Endothelial cell of umbilical vein (primary cell): Measurements from ENCODE around the gene CAPN8. TPM values are rescaled to one million over a fixed set of nuclear protein-coding genes. Genes with fewer than 3 reads are reported as not detected.

ENCODE experiments used
- BruUV-seq: library from RNA; stranded (reverse); fragments of 400-500 nt; replicated peaks from 2 replicates; lab custom pipeline; 2021; lab: Mats Ljungman, UMichigan
- CTCF ChIA-PET: fragments of 300-600, 350-600 bp; sonication (Branson Sonifier 250); formaldehyde crosslinking; loops from one replicate; lab custom pipeline; 2021; ENCODE audit warnings: antibody characterized with exemption, inconsistent platforms; lab: Charles Lee
- POLR2A ChIA-PET: fragments of 300-600, 350-600 bp; sonication (Branson Sonifier 250); formaldehyde crosslinking; loops from one replicate; lab custom pipeline; 2021; ENCODE audit warnings: antibody characterized with exemption, inconsistent platforms; lab: Charles Lee
- DNase-seq: peaks from one replicate; pipeline ENCODE4 v3.0.0-alpha.2; 2011; ENCODE audit warnings: low read depth, low spot score
- FAIRE-seq: peaks from 2 replicates; lab custom pipeline; 2011; peaks lifted over from hg19 to GRCh38; lab: Jason Lieb, UNC
- H2AFZ ChIP-seq: 2 replicates; pipeline ENCODE4 v1.6.0; 2012; ENCODE audit warnings: low read depth, low read length, control low read depth, inconsistent platforms
- H3K27ac ChIP-seq: 2 replicates; pipeline ENCODE4 v1.5.1; 2011; ENCODE audit warnings: low read depth, mild to moderate bottlenecking, control low read depth, low read length, moderate library complexity; ENCODE audit not compliant: insufficient read depth
- H3K27me3 ChIP-seq, 2 experiments: 2 replicates each; pipeline versions ENCODE4 v1.6.0 to v1.6.1; 2011; ENCODE audit warnings: low read length in 2 of 2, mixed read lengths in 1 of 2; ENCODE audit not compliant: control insufficient read depth in 2 of 2, insufficient read depth in 2 of 2
- H3K36me3 ChIP-seq, 2 experiments: 2 replicates in 1 of 2; 3 replicates in 1 of 2; pipeline ENCODE4 v1.5.1; 2011; ENCODE audit warnings: low read length in 2 of 2, mild to moderate bottlenecking in 1 of 2, moderate library complexity in 1 of 2; ENCODE audit not compliant: control insufficient read depth in 2 of 2, insufficient read depth in 2 of 2; ENCODE audit errors: extremely low read depth in 1 of 2
- H3K4me1 ChIP-seq: 3 replicates; pipeline ENCODE4 v1.5.1; 2011; ENCODE audit warnings: mild to moderate bottlenecking, low read length; ENCODE audit not compliant: control insufficient read depth, insufficient read depth; ENCODE audit errors: extremely low read depth
- H3K4me2 ChIP-seq: 2 replicates; pipeline ENCODE4 v1.6.1; 2011; ENCODE audit warnings: low read length, control low read depth, mixed read lengths; ENCODE audit not compliant: insufficient read depth
- H3K4me3 ChIP-seq, 3 experiments: fragments of 200-600 bp in 1 of 3; sonication (generic), shearing (Covaris generic) in 1 of 3; replicated peaks in 1 of 3; 2 replicates each; pipeline ENCODE4 v1.5.1; 2011 to 2016; ENCODE audit warnings: control low read depth in 3 of 3, low read length in 3 of 3, mild to moderate bottlenecking in 2 of 3, inconsistent platforms in 1 of 3, low read depth in 1 of 3, moderate library complexity in 1 of 3; ENCODE audit not compliant: insufficient read depth in 1 of 3
- H3K79me2 ChIP-seq: 2 replicates; pipeline ENCODE4 v1.6.0; 2012; ENCODE audit warnings: low read length, inconsistent platforms; ENCODE audit not compliant: control insufficient read depth, insufficient read depth
- H3K9ac ChIP-seq: replicated peaks from 2 replicates; pipeline ENCODE3; 2011; ENCODE audit warnings: low read length, control low read depth; ENCODE audit not compliant: insufficient read depth; ENCODE audit errors: extremely low read depth
- H3K9me1 ChIP-seq: replicated peaks from 3 replicates; pipeline ENCODE4 v1.6.0; 2011; ENCODE audit warnings: mild to moderate bottlenecking, low read length; ENCODE audit not compliant: control insufficient read depth, insufficient read depth; ENCODE audit errors: extremely low read depth
- H3K9me3 ChIP-seq: replicated peaks from 2 replicates; pipeline ENCODE4 v1.5.1; 2012; ENCODE audit warnings: low read length, inconsistent platforms; ENCODE audit not compliant: control insufficient read depth, insufficient read depth
- H4K20me1 ChIP-seq: replicated peaks from 2 replicates; pipeline ENCODE3; 2011; ENCODE audit warnings: mild to moderate bottlenecking, low read length; ENCODE audit not compliant: control insufficient read depth, insufficient read depth; ENCODE audit errors: extremely low read depth
- EZH2 ChIP-seq: IDR thresholded peaks from 2 replicates; pipeline ENCODE4 v1.6.1; 2012; ENCODE audit warnings: borderline replicate concordance, low read depth, mild to moderate bottlenecking, moderate library complexity, low read length, inconsistent platforms; ENCODE audit not compliant: severe bottlenecking
- FOS ChIP-seq: IDR thresholded peaks from 2 replicates; pipeline ENCODE4 v1.6.1; 2011; ENCODE audit warnings: mild to moderate bottlenecking, low read length, moderate library complexity, borderline replicate concordance; ENCODE audit not compliant: insufficient read depth
- GATA2 ChIP-seq: IDR thresholded peaks from 2 replicates; pipeline ENCODE4 v1.7.0; 2011; ENCODE audit warnings: low read depth, mild to moderate bottlenecking, moderate library complexity, mixed read lengths, low read length; ENCODE audit not compliant: insufficient read length, insufficient read depth
- JUN ChIP-seq: IDR thresholded peaks from 2 replicates; pipeline ENCODE4 v1.6.1; 2011; ENCODE audit warnings: borderline replicate concordance, low read depth; ENCODE audit not compliant: insufficient read length, insufficient read depth
- POLR2A ChIP-seq: IDR thresholded peaks from 2 replicates; pipeline ENCODE4 v1.6.1; 2012; ENCODE audit warnings: low read depth, mild to moderate bottlenecking, control low read depth, low read length
- POLR2AphosphoS5 ChIP-seq: IDR thresholded peaks from 2 replicates; pipeline ENCODE4 v1.6.1; 2012; ENCODE audit warnings: low read depth, mild to moderate bottlenecking, control low read depth, low read length, moderate library complexity; ENCODE audit not compliant: insufficient read depth
- dilution Hi-C: fragments of 300-500 bp; cut with MboI; formaldehyde crosslinking; loops from one replicate; pipeline ENCODE4 v1.15.0; 2019; ENCODE audit warnings: low sequenced_read_pairs; ENCODE audit not compliant: extremely low pct_ligation_motif_present
- intact Hi-C: fragments of 100-400 bp; cut with micrococcal nuclease; formaldehyde crosslinking; loops from one replicate; pipeline ENCODE4 v1.10.0; 2022
- polyA plus RNA-seq, 4 experiments: library from polyadenylated mRNA; depleted of rRNA in 3 of 4; stranded (reverse) in 3 of 4; unstranded in 1 of 4; fragments of >200 nt; gene quantifications; 2 replicates each; pipeline versions ENCODE4 v1.2.1 to v1.2.3, GENCODE V29; 2011 to 2012; ENCODE audit warnings: missing spikeins in 1 of 4
- total RNA-seq: library from RNA; stranded (reverse); gene quantifications from 2 replicates; pipeline ENCODE4 v1.2.3, GENCODE V29; 2021
- TF ChIP-seq, protein P1 (sequence below): IDR thresholded peaks from 2 replicates; pipeline ENCODE4 v1.6.1; 2011; ENCODE audit not compliant: insufficient read depth, insufficient read length
- TF ChIP-seq, protein P2 (sequence below), 2 donors: IDR thresholded peaks; 1 replicate in 1 of 2; 2 replicates in 1 of 2; pipeline ENCODE4 v1.5.1; 2011; ENCODE audit warnings: low read length in 2 of 2, mild to moderate bottlenecking in 2 of 2, moderate library complexity in 2 of 2, control low read depth in 1 of 2, inconsistent platforms in 1 of 2, low read depth in 1 of 2; ENCODE audit not compliant: insufficient read depth in 1 of 2; ENCODE audit errors: extremely low read depth in 1 of 2

Gene CAPN8
- total and polyA plus RNA-seq, 2 donors (not counting 3 experiments of a cell fraction or from before 2014, with no cell fraction given), result not detected

DNA sequence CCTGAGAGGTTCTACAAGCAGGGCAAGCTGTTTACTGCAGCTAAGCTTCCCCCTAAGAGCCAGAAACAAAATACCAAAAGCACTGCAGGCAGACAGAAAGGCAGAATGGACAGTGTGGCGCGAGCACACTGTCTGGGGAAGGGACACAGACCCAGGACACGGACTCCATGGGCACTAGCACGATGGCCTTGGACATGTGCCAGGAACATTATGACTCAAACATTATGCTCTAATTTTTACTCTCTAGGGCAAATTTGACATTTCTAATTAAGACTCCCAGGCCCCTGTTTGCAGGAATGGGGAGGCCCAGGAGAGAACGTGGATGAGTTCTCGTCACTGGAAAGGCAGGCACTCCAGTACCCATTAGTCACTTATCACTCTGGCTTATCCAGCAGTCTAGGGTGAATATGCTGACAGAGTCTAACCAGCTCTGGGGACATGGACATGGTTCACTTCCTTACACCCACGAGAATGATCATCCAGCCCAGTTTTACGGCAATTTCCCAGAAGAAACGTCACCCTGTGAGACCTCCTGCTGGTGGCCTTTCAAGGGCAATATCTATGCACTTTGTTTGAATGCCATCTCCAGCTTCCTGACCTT lies 45.1 kb downstream of the CAPN8 start:
- no peaks in the 10 kb centered on the region for H3K9me1 ChIP-seq
- no peaks in the 10 kb centered on the region for H3K9me3 ChIP-seq
- no TSS peak for BruUV-seq
- no peak overlapping the region for H3K9ac ChIP-seq
- DNase-seq, result no peak
- no peak for FAIRE-seq
- ChIA-PET CTCF (interaction anchor here (1.1 to 2.1 kb wide), 3 partner anchors 11 to 64 kb away, joined by 4 to 7 read pairs (median 6); no protein-coding TSS in a partner anchor), POLR2A (no interaction called here)
- no peaks in the 10 kb centered on the region for H3K36me3 ChIP-seq
- H3K4me2 ChIP-seq, result no peak overlapping the region
- no peak overlapping the region for H3K27ac ChIP-seq
- TF ChIP-seq JUN (no peak), FOS (no peak), POLR2AphosphoS5 (no peak), POLR2A (no peak), EZH2 (no peak), GATA2 (no peak)
- TF ChIP-seq, protein P1, sequence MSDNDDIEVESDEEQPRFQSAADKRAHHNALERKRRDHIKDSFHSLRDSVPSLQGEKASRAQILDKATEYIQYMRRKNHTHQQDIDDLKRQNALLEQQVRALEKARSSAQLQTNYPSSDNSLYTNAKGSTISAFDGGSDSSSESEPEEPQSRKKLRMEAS, result no peak
- TF ChIP-seq, protein P2, sequence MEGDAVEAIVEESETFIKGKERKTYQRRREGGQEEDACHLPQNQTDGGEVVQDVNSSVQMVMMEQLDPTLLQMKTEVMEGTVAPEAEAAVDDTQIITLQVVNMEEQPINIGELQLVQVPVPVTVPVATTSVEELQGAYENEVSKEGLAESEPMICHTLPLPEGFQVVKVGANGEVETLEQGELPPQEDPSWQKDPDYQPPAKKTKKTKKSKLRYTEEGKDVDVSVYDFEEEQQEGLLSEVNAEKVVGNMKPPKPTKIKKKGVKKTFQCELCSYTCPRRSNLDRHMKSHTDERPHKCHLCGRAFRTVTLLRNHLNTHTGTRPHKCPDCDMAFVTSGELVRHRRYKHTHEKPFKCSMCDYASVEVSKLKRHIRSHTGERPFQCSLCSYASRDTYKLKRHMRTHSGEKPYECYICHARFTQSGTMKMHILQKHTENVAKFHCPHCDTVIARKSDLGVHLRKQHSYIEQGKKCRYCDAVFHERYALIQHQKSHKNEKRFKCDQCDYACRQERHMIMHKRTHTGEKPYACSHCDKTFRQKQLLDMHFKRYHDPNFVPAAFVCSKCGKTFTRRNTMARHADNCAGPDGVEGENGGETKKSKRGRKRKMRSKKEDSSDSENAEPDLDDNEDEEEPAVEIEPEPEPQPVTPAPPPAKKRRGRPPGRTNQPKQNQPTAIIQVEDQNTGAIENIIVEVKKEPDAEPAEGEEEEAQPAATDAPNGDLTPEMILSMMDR (IDR thresholded peaks at IDR 0.05; ENCODE audit: extremely low read depth in 1 of 2, insufficient read depth in 1 of 2, low read depth in 1 of 2, low read length in 2 of 2), result no peak
- intact Hi-C loops, result no loop called here
- H3K79me2 ChIP-seq, result no peaks in the 10 kb centered on the region
- dilution Hi-C loops, result no loop called here
- no peaks in the 10 kb centered on the region for H3K4me1 ChIP-seq
- H3K27me3 ChIP-seq, result no peaks in the 10 kb centered on the region
- H3K4me3 ChIP-seq, result no peak overlapping the region
- H2AFZ ChIP-seq, result no peak overlapping the region
- no peaks in the 10 kb centered on the region for H4K20me1 ChIP-seq
